HG03571 (cell line): Measurements from ENCODE around the gene IST1.
A peak's percentile ranks its signal among the peaks of the same experiment; 100 is the strongest.
"Not testable (repeated sequence)": the region's sequence is repeated elsewhere in the genome, so short reads cannot be mapped to it uniquely, and the experiment has no call there.

Experiments
- ATAC-seq: cut with Tn5 transposase; IDR thresholded peaks from one replicate; pipeline ENCODE4 v1.9.1; 2021; ENCODE audit not compliant: unreplicated experiment

Gene IST1

GRCh38 chr16:71880176-71880575, 15.2 kb upstream of the IST1 start:
- ATAC-seq, result no peak

GRCh38 chr16:71882505-71883167, 12.7 kb upstream of the IST1 start:
- peak; percentile 55 for ATAC-seq

GRCh38 chr16:71883168-71883848, 12.0 kb upstream of the IST1 start:
- ATAC-seq, result no peak

- ATAC-seq, result no peak
Measured at GRCh38 chr16:71883849-71884638, 11.3 kb upstream of the IST1 start, which contains the start of gene ZNF821. TSS of gene ZNF821 (minus strand) at chr16:71884182. CDS start at chr16:71879946, 4,236 bp downstream.

GRCh38 chr16:71885261-71885650, 10.1 kb upstream of the IST1 start:
- no peak for ATAC-seq

- no peak for ATAC-seq
Measured at GRCh38 chr16:71889147-71889546, 6.2 kb upstream of the IST1 start.

- ATAC-seq, result no peak
Measured at GRCh38 chr16:71893888-71894228, 1.5 kb upstream of the IST1 start.

GRCh38 chr16:71894229-71894920, 956 bp upstream of the IST1 start:
- no peak for ATAC-seq

GRCh38 chr16:71895679-71896365, 491 bp downstream of the IST1 start:
- peak; percentile 27 for ATAC-seq

- no peak for ATAC-seq
Measured at GRCh38 chr16:71896764-71897368, 1.5 kb downstream of the IST1 start.

- ATAC-seq, result no peak
Measured at GRCh38 chr16:71899171-71899570, 3.8 kb downstream of the IST1 start.

- no peak for ATAC-seq
Measured at GRCh38 chr16:71902656-71903365, 7.5 kb downstream of the IST1 start.

GRCh38 chr16:71903608-71904007, 8.3 kb downstream of the IST1 start:
- no peak for ATAC-seq

GRCh38 chr16:71904239-71904638, 8.9 kb downstream of the IST1 start:
- ATAC-seq, result no peak

GRCh38 chr16:71905765-71906164, 10.4 kb downstream of the IST1 start:
- ATAC-seq, result not testable (repeated sequence)

GRCh38 chr16:71911121-71911520, 15.8 kb downstream of the IST1 start:
- no peak for ATAC-seq

- no peak for ATAC-seq
Measured at GRCh38 chr16:71912534-71913275, 17.4 kb downstream of the IST1 start.

- no peak for ATAC-seq
Measured at GRCh38 chr16:71914802-71915201, 19.5 kb downstream of the IST1 start.

- ATAC-seq, result no peak
Measured at GRCh38 chr16:71915350-71915749, 20.0 kb downstream of the IST1 start.
